Measurements from ENCODE around the gene PHPT1.
"Not testable (repeated sequence)": the region's sequence is repeated elsewhere in the genome, so short reads cannot be mapped to it uniquely, and the experiment has no call there.

The PHPT1 gene

GRCh38 chr9:136881691-136882108, 32.5 kb downstream of the PHPT1 start:
- DNase-seq (ENCODE audit: extremely low read depth in 1 of 2, low read depth in 1 of 2), result no peak

- DNase-seq (ENCODE audit: extremely low read depth in 1 of 2, low read depth in 1 of 2), result peak; percentile 82 to 85
Measured at GRCh38 chr9:136882109-136882946, 33.1 kb downstream of the PHPT1 start.

GRCh38 chr9:136882947-136883283, 33.7 kb downstream of the PHPT1 start:
- not testable (repeated sequence) for DNase-seq (ENCODE audit: extremely low read depth in 1 of 2, low read depth in 1 of 2)

- DNase-seq (ENCODE audit: extremely low read depth in 1 of 2, low read depth in 1 of 2), result not testable (repeated sequence)
Measured at GRCh38 chr9:136883670-136884069, 34.5 kb downstream of the PHPT1 start.

- peak; percentile 91 to 94 for DNase-seq (ENCODE audit: extremely low read depth in 1 of 2, low read depth in 1 of 2)
Measured at GRCh38 chr9:136885950-136886578, 36.9 kb downstream of the PHPT1 start, which contains the start of gene TRAF2. Gene TRAF2 (plus strand): TSS chr9:136886516. CDS start chr9:136898741, 12,225 bp downstream.

- DNase-seq (ENCODE audit: extremely low read depth in 1 of 2, low read depth in 1 of 2), result peak in 1 of 2 donors; percentile 25
Measured at GRCh38 chr9:136886610-136887597, 37.7 kb downstream of the PHPT1 start.

- DNase-seq (ENCODE audit: extremely low read depth in 1 of 2, low read depth in 1 of 2), result no peak
Measured at GRCh38 chr9:136888454-136888853, 39.2 kb downstream of the PHPT1 start.

GRCh38 chr9:136889858-136890257, 40.6 kb downstream of the PHPT1 start:
- DNase-seq (ENCODE audit: extremely low read depth in 1 of 2, low read depth in 1 of 2), result no peak

GRCh38 chr9:136890661-136891060, 41.5 kb downstream of the PHPT1 start:
- DNase-seq (ENCODE audit: extremely low read depth in 1 of 2, low read depth in 1 of 2), result no peak

GRCh38 chr9:136896027-136896426, 46.8 kb downstream of the PHPT1 start:
- no peak for DNase-seq (ENCODE audit: extremely low read depth in 1 of 2, low read depth in 1 of 2)

- no peak for DNase-seq (ENCODE audit: extremely low read depth in 1 of 2, low read depth in 1 of 2)
Measured at GRCh38 chr9:136898483-136899100, 49.4 kb downstream of the PHPT1 start.

GRCh38 chr9:136899196-136899595, 50.0 kb downstream of the PHPT1 start:
- DNase-seq (ENCODE audit: extremely low read depth in 1 of 2, low read depth in 1 of 2), result no peak

- DNase-seq (ENCODE audit: extremely low read depth in 1 of 2, low read depth in 1 of 2), result no peak
Measured at GRCh38 chr9:136900556-136900955, 51.3 kb downstream of the PHPT1 start.

All from activated CD8-positive, alpha-beta memory T cell treated with anti-CD3 and anti-CD28 coated beads for 1 hour (primary cell).